PC-3 (cell line): ENCODE results near the gene BTBD16. TPM values are rescaled to one million over a fixed set of nuclear protein-coding genes. Genes with fewer than 3 reads are reported as not detected.
A peak's percentile ranks its signal among the peaks of the same experiment; 100 is the strongest.

Experiments
- ATAC-seq: fragments of 200-7000 bp; cut with Tn5 transposase; 2 replicates; pipeline ENCODE4 v1.9.1; 2020; ENCODE audit warnings: mild to moderate bottlenecking, moderate library complexity
- BruUV-seq: library from RNA; stranded (reverse); fragments of 400-500 nt; replicated peaks from 2 replicates; lab custom pipeline; 2021; lab: Mats Ljungman, UMichigan
- CTCF ChIA-PET: fragments of 300-600 bp; sonication (Branson Sonifier 250); formaldehyde crosslinking; loops from one replicate; lab custom pipeline; 2022; ENCODE audit warnings: antibody characterized with exemption; lab: Charles Lee
- POLR2A ChIA-PET: fragments of 300-600 bp; sonication (Branson Sonifier 250); formaldehyde crosslinking; loops from one replicate; lab custom pipeline; 2022; ENCODE audit warnings: antibody characterized with exemption; ENCODE audit not compliant: unreplicated experiment; lab: Charles Lee
- DNase-seq: peaks from one replicate; pipeline ENCODE4 v3.0.0-alpha.2; 2015
- H2AFZ ChIP-seq: fragments of 300-600 bp; sonication (generic); 2 replicates; pipeline ENCODE4 v1.6.0; 2016; ENCODE audit warnings: antibody characterized with exemption, low read length
- H3F3A ChIP-seq: fragments of 300-600 bp; sonication (generic); one replicate; pipeline ENCODE4 v1.6.0; 2017; ENCODE audit warnings: antibody characterized with exemption, low read length, control low read depth, mild to moderate bottlenecking; ENCODE audit not compliant: unreplicated experiment
- H3K27ac ChIP-seq: fragments of 300-600 bp; sonication (generic); 2 replicates; pipeline ENCODE4 v1.5.1; 2016; ENCODE audit warnings: mild to moderate bottlenecking, low read length
- H3K27me3 ChIP-seq: fragments of 300-600 bp; sonication (generic); 2 replicates; pipeline ENCODE4 v1.6.1; 2016; ENCODE audit warnings: low read length, mixed read lengths
- H3K36me3 ChIP-seq: fragments of 300-600 bp; sonication (generic); 2 replicates; pipeline ENCODE4 v1.6.1; 2016; ENCODE audit warnings: low read depth, mixed run types, low read length, mixed read lengths
- H3K4me1 ChIP-seq: fragments of 300-600 bp; sonication (generic); 2 replicates; pipeline ENCODE4 v1.5.1; 2016; ENCODE audit warnings: low read length; ENCODE audit not compliant: insufficient read depth
- H3K4me2 ChIP-seq: fragments of 300-600 bp; sonication (generic); 2 replicates; pipeline ENCODE4 v1.6.0; 2016; ENCODE audit warnings: low read length
- H3K4me3 ChIP-seq: fragments of 300-600 bp; sonication (generic); 2 replicates; pipeline ENCODE4 v1.5.1; 2016; ENCODE audit warnings: mild to moderate bottlenecking, low read length, mixed read lengths
- H3K79me2 ChIP-seq: fragments of 300-600 bp; sonication (generic); 2 replicates; pipeline ENCODE4 v1.6.1; 2017; ENCODE audit warnings: low read length, mixed read lengths
- H3K9ac ChIP-seq: fragments of 300-600 bp; sonication (generic); 2 replicates; pipeline ENCODE4 v1.6.0; 2016; ENCODE audit warnings: mild to moderate bottlenecking, low read length
- H3K9me2 ChIP-seq: fragments of 300-600 bp; sonication (generic); replicated peaks from 2 replicates; pipeline ENCODE4 v1.6.1; 2016; ENCODE audit warnings: mixed run types, low read length, mixed read lengths
- H3K9me3 ChIP-seq: fragments of 300-600 bp; sonication (generic); 2 replicates; pipeline ENCODE4 v1.6.1; 2016; ENCODE audit warnings: low read length, mixed read lengths
- H4K20me1 ChIP-seq: fragments of 300-600 bp; sonication (generic); 2 replicates; pipeline ENCODE4 v1.6.1; 2016; ENCODE audit warnings: low read length, mixed read lengths
- EZH2 ChIP-seq: fragments of 300-600 bp; sonication (generic); IDR thresholded peaks from one replicate; pipeline ENCODE4 v1.6.1; 2017; ENCODE audit warnings: antibody characterized with exemption, mild to moderate bottlenecking, low read length; ENCODE audit not compliant: unreplicated experiment
- EZH2phosphoT487 ChIP-seq: fragments of 300-600 bp; sonication (generic); IDR thresholded peaks from 2 replicates; pipeline ENCODE4 v1.6.1; 2018; ENCODE audit warnings: mild to moderate bottlenecking, antibody characterized with exemption, low read length, borderline replicate concordance
- intact Hi-C: fragments of 100-400 bp; cut with micrococcal nuclease; formaldehyde crosslinking; loops from 2 replicates; pipeline ENCODE4 v1.9.0; 2023
- total RNA-seq: library from RNA; depleted of rRNA; stranded (reverse); fragments of >200 nt; gene quantifications from 2 replicates; pipeline ENCODE4 v1.2.3, GENCODE V29; 2014; rRNA removed
- TF ChIP-seq, protein P1 (sequence below): fragments of 300-600 bp; sonication (generic); conservative IDR thresholded peaks from 2 replicates; pipeline ENCODE4 v1.5.1; 2017; ENCODE audit warnings: antibody characterized with exemption, low read depth, mild to moderate bottlenecking, low read length

The BTBD16 gene
- total RNA-seq, 1 experiment from 2014 or later = not detected

DNA sequence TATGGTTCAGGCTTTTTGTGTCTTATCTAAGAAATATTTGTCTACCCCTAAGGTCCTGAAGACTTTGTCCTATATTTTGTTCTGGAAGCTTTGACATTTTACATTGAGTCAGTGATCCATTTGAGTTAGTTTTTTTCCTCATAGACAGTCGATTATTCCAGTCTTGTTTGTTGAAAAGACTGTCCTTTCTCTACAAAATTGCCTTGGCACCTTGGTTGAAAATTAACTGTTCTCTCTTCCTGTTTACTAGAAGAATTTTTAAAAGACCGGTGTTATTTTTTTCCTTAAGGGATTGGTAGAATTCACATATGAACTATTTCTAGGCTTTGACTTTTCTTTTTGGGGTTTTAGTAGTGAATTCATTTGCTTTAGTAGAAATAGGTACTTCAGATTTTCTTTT, 115.4 kb downstream of the BTBD16 start:
- CTCF ChIA-PET = no interaction called here

DNA sequence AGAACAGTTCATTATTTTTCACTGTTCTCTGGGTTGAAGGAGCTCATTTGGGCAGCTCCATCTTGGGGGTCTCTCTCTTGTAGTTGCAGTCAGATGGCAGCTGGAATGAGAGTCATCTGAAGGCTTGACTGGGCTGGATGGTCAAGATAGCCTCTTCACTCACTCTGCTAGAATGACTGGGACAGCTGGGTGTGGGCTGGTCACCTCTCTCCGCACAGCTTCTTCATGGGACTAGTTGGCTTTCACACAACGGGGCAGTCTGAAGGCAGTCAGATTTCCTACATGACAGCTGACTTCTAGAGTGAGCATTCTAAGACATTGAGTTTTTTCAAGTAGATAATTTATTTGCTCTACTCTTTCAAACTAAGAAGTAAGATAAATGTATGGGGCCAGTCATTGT, 116.5 kb downstream of the BTBD16 start:
- H3K36me3 ChIP-seq = no peaks in the 10 kb centered on the region
- POLR2A ChIA-PET = no interaction called here
- no peaks in the 10 kb centered on the region for H3F3A ChIP-seq
- CTCF ChIA-PET = no interaction called here
- no peak for ATAC-seq
- H3K4me2 ChIP-seq = no peak overlapping the region
- intact Hi-C loops = loop anchor here (5.0 kb wide), 1 partner anchor 40 kb away; no protein-coding TSS in a partner anchor
- BruUV-seq = no TSS peak
- no peak overlapping the region for H3K27ac ChIP-seq
- H3K4me3 ChIP-seq = no peak overlapping the region
- H3K9me2 ChIP-seq = no peaks in the 10 kb centered on the region
- no peak overlapping the region for H2AFZ ChIP-seq
- H3K4me1 ChIP-seq = peaks cover 12% of the 10 kb centered on the region; the same call in 1 of the 2 replicates
- TF ChIP-seq EZH2phosphoT487 (no peak), EZH2 (no peak)
- TF ChIP-seq, protein P1, sequence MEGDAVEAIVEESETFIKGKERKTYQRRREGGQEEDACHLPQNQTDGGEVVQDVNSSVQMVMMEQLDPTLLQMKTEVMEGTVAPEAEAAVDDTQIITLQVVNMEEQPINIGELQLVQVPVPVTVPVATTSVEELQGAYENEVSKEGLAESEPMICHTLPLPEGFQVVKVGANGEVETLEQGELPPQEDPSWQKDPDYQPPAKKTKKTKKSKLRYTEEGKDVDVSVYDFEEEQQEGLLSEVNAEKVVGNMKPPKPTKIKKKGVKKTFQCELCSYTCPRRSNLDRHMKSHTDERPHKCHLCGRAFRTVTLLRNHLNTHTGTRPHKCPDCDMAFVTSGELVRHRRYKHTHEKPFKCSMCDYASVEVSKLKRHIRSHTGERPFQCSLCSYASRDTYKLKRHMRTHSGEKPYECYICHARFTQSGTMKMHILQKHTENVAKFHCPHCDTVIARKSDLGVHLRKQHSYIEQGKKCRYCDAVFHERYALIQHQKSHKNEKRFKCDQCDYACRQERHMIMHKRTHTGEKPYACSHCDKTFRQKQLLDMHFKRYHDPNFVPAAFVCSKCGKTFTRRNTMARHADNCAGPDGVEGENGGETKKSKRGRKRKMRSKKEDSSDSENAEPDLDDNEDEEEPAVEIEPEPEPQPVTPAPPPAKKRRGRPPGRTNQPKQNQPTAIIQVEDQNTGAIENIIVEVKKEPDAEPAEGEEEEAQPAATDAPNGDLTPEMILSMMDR = no peak
- H3K27me3 ChIP-seq = no peaks in the 10 kb centered on the region
- no peaks in the 10 kb centered on the region for H3K9me3 ChIP-seq
- DNase-seq = no peak
- no peak overlapping the region for H3K9ac ChIP-seq
- peaks cover 23% of the 10 kb centered on the region for H3K79me2 ChIP-seq
- no peaks in the 10 kb centered on the region for H4K20me1 ChIP-seq

More for the DNA sequence above, 115.4 kb downstream of the BTBD16 start:
- Histone ChIP-seq H3K4me1 (peaks cover 12% of the 10 kb centered on the region; the same call in 1 of the 2 replicates), H3K9me3 (no peaks in the 10 kb centered on the region), H3K27ac (no peak overlapping the region), H3K9me2 (no peaks in the 10 kb centered on the region), H3K36me3 (no peaks in the 10 kb centered on the region), H2AFZ (no peak overlapping the region), H3K4me3 (no peak overlapping the region), H3F3A (no peaks in the 10 kb centered on the region), H4K20me1 (no peaks in the 10 kb centered on the region), H3K4me2 (0 out of 2 replicates have a peak overlapping the region, but pooled peaks have one; percentile 35), H3K79me2 (peaks cover 23% of the 10 kb centered on the region), H3K27me3 (no peaks in the 10 kb centered on the region), H3K9ac (no peak overlapping the region)
- ATAC-seq (no peak), DNase-seq (no peak)
- TF ChIP-seq EZH2 (no peak), EZH2phosphoT487 (no peak)
- TF ChIP-seq, protein P1 = no peak
- POLR2A ChIA-PET = no interaction called here
- intact Hi-C loops = loop anchor here (5.0 kb wide), 1 partner anchor 41 kb away; no protein-coding TSS in a partner anchor
- no TSS peak for BruUV-seq

Other genes with a start within 250 kb of the BTBD16 start
- gene PLEKHA1, start 103.4 kb downstream of the BTBD16 start, total RNA-seq = 5.2 and 7.7 TPM in 2 replicates
- gene ARMS2, start 183.4 kb downstream of the BTBD16 start, total RNA-seq = not detected in 2 replicates
- 18.6 and 21.3 TPM in 2 replicates for gene HTRA1, start 190.3 kb downstream of the BTBD16 start, total RNA-seq